IMR-90 (cell line): Measurements from ENCODE around the gene MTMR2. TPM values are rescaled to one million over a fixed set of nuclear protein-coding genes. Genes with fewer than 3 reads are reported as not detected.

Experiments used
- ATAC-seq: fragments of 200-7000 bp; cut with Tn5 transposase; 2 replicates; pipeline ENCODE4 v1.9.1; 2020; ENCODE audit warnings: low read depth, mild to moderate bottlenecking, moderate library complexity
- BruUV-seq: library from RNA; stranded (reverse); fragments of 400-500 nt; replicated peaks from 2 replicates; lab custom pipeline; 2021; lab: Mats Ljungman, UMichigan
- CTCF ChIA-PET: fragments of 300-600 bp; formaldehyde crosslinking; extraction: SDS; loops from one replicate; lab custom pipeline; 2021; ENCODE audit warnings: antibody characterized with exemption; lab: Yijun Ruan, JAX
- POLR2A ChIA-PET: fragments of 300-600 bp; sonication (Branson Sonifier 250); formaldehyde crosslinking; loops from one replicate; lab custom pipeline; 2022; ENCODE audit warnings: antibody characterized with exemption; ENCODE audit not compliant: unreplicated experiment; lab: Charles Lee
- DNase-seq: peaks from one replicate; pipeline ENCODE4 v3.0.0; 2013
- H2AFZ ChIP-seq: replicated peaks from 2 replicates; pipeline ENCODE3; 2013; ENCODE audit warnings: low read length, mild to moderate bottlenecking; ENCODE audit not compliant: poor library complexity
- H2AK5ac ChIP-seq: 2 replicates; pipeline ENCODE4 v1.6.1; 2013; ENCODE audit warnings: low read depth, low read length, inconsistent platforms
- H2AK9ac ChIP-seq: replicated peaks from 2 replicates; pipeline ENCODE3; 2013; ENCODE audit warnings: mild to moderate bottlenecking, low read depth, low read length, moderate library complexity; ENCODE audit not compliant: poor library complexity
- H2BK120ac ChIP-seq: 2 replicates; pipeline ENCODE4 v1.6.1; 2013; ENCODE audit warnings: low read depth, low read length, inconsistent platforms
- H2BK15ac ChIP-seq: 3 replicates; pipeline ENCODE4 v1.6.1; 2013; ENCODE audit warnings: low read depth, low read length, inconsistent platforms
- H2BK20ac ChIP-seq: 2 replicates; pipeline ENCODE4 v1.6.1; 2013; ENCODE audit warnings: low read depth, mild to moderate bottlenecking, inconsistent platforms, low read length, moderate library complexity
- H2BK5ac ChIP-seq: 2 replicates; pipeline ENCODE4 v1.6.1; 2013; ENCODE audit warnings: mild to moderate bottlenecking, low read depth, low read length, inconsistent platforms; ENCODE audit not compliant: poor library complexity, severe bottlenecking
- H3K14ac ChIP-seq: replicated peaks from 2 replicates; pipeline ENCODE4 v1.6.1; 2013; ENCODE audit warnings: low read depth, low read length, inconsistent platforms
- H3K18ac ChIP-seq: 2 replicates; pipeline ENCODE4 v1.6.1; 2013; ENCODE audit warnings: low read depth, low read length, control low read depth
- H3K23ac ChIP-seq: 2 replicates; pipeline ENCODE4 v1.6.1; 2013; ENCODE audit warnings: low read depth, low read length, inconsistent platforms
- H3K27ac ChIP-seq: 2 replicates; pipeline ENCODE4 v1.5.1; 2013; ENCODE audit warnings: mild to moderate bottlenecking, control low read depth, low read length; ENCODE audit not compliant: insufficient read depth
- H3K27me3 ChIP-seq: 2 replicates; pipeline ENCODE4 v1.6.1; 2013; ENCODE audit warnings: low read length; ENCODE audit not compliant: control insufficient read depth, insufficient read depth
- H3K36me3 ChIP-seq: 2 replicates; pipeline ENCODE4 v1.6.1; 2013; ENCODE audit warnings: low read length, mixed read lengths; ENCODE audit not compliant: control insufficient read depth, insufficient read depth
- H3K4ac ChIP-seq: 2 replicates; pipeline ENCODE4 v1.6.1; 2013; ENCODE audit warnings: low read depth, low read length, inconsistent platforms
- H3K4me1 ChIP-seq: 2 replicates; pipeline ENCODE4 v1.6.1; 2013; ENCODE audit warnings: low read length, mixed read lengths; ENCODE audit not compliant: control insufficient read depth, insufficient read depth
- H3K4me2 ChIP-seq: 2 replicates; pipeline ENCODE4 v1.6.1; 2013; ENCODE audit warnings: low read depth, mild to moderate bottlenecking, control low read depth, low read length, moderate library complexity
- H3K4me3 ChIP-seq: 2 replicates; pipeline ENCODE4 v1.5.1; 2013; ENCODE audit warnings: low read depth, mild to moderate bottlenecking, control low read depth, low read length, moderate library complexity; ENCODE audit not compliant: insufficient read depth
- H3K56ac ChIP-seq: 2 replicates; pipeline ENCODE4 v1.6.1; 2013; ENCODE audit warnings: low read length, inconsistent platforms; ENCODE audit not compliant: insufficient read depth; ENCODE audit errors: extremely low read depth
- H3K79me1 ChIP-seq, 2 experiments: 2 replicates each; pipeline ENCODE4 v1.6.1; 2013; ENCODE audit warnings: low read length in 2 of 2, inconsistent platforms in 1 of 2, low read depth in 1 of 2
- H3K9ac ChIP-seq: 2 replicates; pipeline ENCODE4 v1.6.1; 2013; ENCODE audit warnings: low read depth, low read length, control low read depth
- H3K9me1 ChIP-seq: 2 replicates; pipeline ENCODE4 v1.6.1; 2013; ENCODE audit warnings: low read length, inconsistent platforms; ENCODE audit not compliant: insufficient read depth
- H3K9me3 ChIP-seq: 2 replicates; pipeline ENCODE4 v1.6.1; 2013; ENCODE audit warnings: low read length; ENCODE audit not compliant: control insufficient read depth, insufficient read depth
- H4K20me1 ChIP-seq: 2 replicates; pipeline ENCODE4 v1.6.1; 2013; ENCODE audit warnings: low read length, inconsistent platforms; ENCODE audit not compliant: insufficient read depth
- H4K5ac ChIP-seq: 2 replicates; pipeline ENCODE4 v1.6.1; 2013; ENCODE audit warnings: mild to moderate bottlenecking, low read depth, low read length, control low read depth
- H4K8ac ChIP-seq, 2 experiments: 2 replicates each; pipeline ENCODE4 v1.6.1; 2013; ENCODE audit warnings: low read depth in 2 of 2, low read length in 2 of 2, control low read depth in 1 of 2, inconsistent platforms in 1 of 2
- H4K91ac ChIP-seq: 2 replicates; pipeline ENCODE4 v1.6.1; 2013; ENCODE audit warnings: low read depth, low read length, inconsistent platforms; ENCODE audit not compliant: insufficient read depth
- MAFK ChIP-seq: IDR thresholded peaks from 2 replicates; pipeline ENCODE4 v1.6.1; 2012; ENCODE audit warnings: low read depth, low read length, improper control_type of control experiment
- SMC3 ChIP-seq: fragments of 150-350 bp; IDR thresholded peaks from 2 replicates; pipeline ENCODE4 v1.6.1; 2016; ENCODE audit warnings: low read depth, mild to moderate bottlenecking, antibody characterized with exemption, low read length, moderate library complexity
- WGBS, 2 experiments: methylation state at CpG; one replicate each; pipeline versions ENCODE4 v1.1.5 to v1.1.7; 2013; ENCODE audit warnings: missing lambda C conversion rate in 2 of 2; ENCODE audit not compliant: insufficient read length in 1 of 2; ENCODE audit errors: extremely low coverage in 2 of 2; 5-methylcytosine and 5-hydroxymethylcytosine counted together
- dilution Hi-C: fragments of 300-500 bp; cut with HindIII; formaldehyde crosslinking; loops from one replicate; pipeline ENCODE4 v1.14.3; 2018; ENCODE audit warnings: low sequenced_read_pairs; ENCODE audit not compliant: unreplicated experiment
- in situ Hi-C: fragments of 300-500 bp; cut with MboI; formaldehyde crosslinking; loops from 3 replicates; pipeline ENCODE4 v1.14.3; 2019; ENCODE audit warnings: low sequenced_read_pairs, inconsistent platforms, mixed read lengths
- intact Hi-C: fragments of 100-400 bp; cut with micrococcal nuclease; formaldehyde crosslinking; loops from 2 replicates; pipeline ENCODE4 v1.10.0; 2022
- polyA plus RNA-seq, 3 experiments: library from polyadenylated mRNA; depleted of rRNA; stranded (reverse); fragments of >200 nt; gene quantifications; 2 replicates each; pipeline ENCODE4 v1.2.3, GENCODE V29; 2012; ENCODE audit warnings: low replicate concordance in 1 of 3
- total RNA-seq: library from RNA; depleted of rRNA; stranded (reverse); fragments of >200 nt; gene quantifications from 2 replicates; pipeline ENCODE4 v1.2.3, GENCODE V29; 2012

MTMR2 gene
- total and polyA plus RNA-seq, 2 of the 4 experiments (the other 2 are of a cell fraction) = 16.6 to 30.6 TPM

- ChIA-PET CTCF (interaction anchor here (0.6 kb wide), 1 partner anchor 74 kb away, joined by 3 read pairs; no protein-coding TSS in a partner anchor), POLR2A (interaction anchor here (0.6 kb wide), 1 partner anchor 7 kb away, joined by 3 read pairs; no protein-coding TSS in a partner anchor)
- DNase-seq (no peak), ATAC-seq (no peak)
- Histone ChIP-seq H2AK9ac (no peak overlapping the region), H4K8ac (no peak overlapping the region), H3K4me2 (no peak overlapping the region), H3K79me1 (peaks cover 0 to 13% of the 10 kb centered on the region in 2 experiments; a peak in 3 of 4 replicates), H3K36me3 (peaks cover 15% of the 10 kb centered on the region), H3K18ac (no peak overlapping the region), H4K5ac (no peak overlapping the region), H3K23ac (no peak overlapping the region), H3K14ac (no peak overlapping the region), H3K9me3 (no peaks in the 10 kb centered on the region), H2BK120ac (no peak overlapping the region), H2AK5ac (no peak overlapping the region), H4K91ac (no peak overlapping the region), H3K4me1 (no peaks in the 10 kb centered on the region), H3K27me3 (no peaks in the 10 kb centered on the region), H2AFZ (no peak overlapping the region), H3K27ac (no peak overlapping the region), H3K4me3 (no peak overlapping the region), H3K9ac (no peak overlapping the region), H3K9me1 (no peaks in the 10 kb centered on the region), H2BK5ac (no peak overlapping the region), H2BK15ac (no peak overlapping the region), H4K20me1 (no peaks in the 10 kb centered on the region), H2BK20ac (no peak overlapping the region), H3K56ac (no peak overlapping the region), H3K4ac (no peak overlapping the region)
- WGBS, 2 experiments = no CpG with 5 or more reads among the region's 2 CpGs
- intact Hi-C loops (no loop called here), in situ Hi-C loops (no loop called here), dilution Hi-C loops (no loop called here)
- BruUV-seq = no TSS peak
- TF ChIP-seq SMC3 (no peak), MAFK (0 out of 2 replicates have a peak, but pooled peaks have one; percentile 1)
These were observed 119.9 kb downstream of the MTMR2 start for GRCh38 chr11:95803973-95804372.
